Measurements from ENCODE around the gene CACNA1C. TPM values are rescaled to one million over a fixed set of nuclear protein-coding genes. Genes with fewer than 3 reads are reported as not detected.

CACNA1C gene
- total RNA-seq, 2 experiments from 2014 or later, result 0.69 to 1.4 TPM

- no peak for TF ChIP-seq CTCF (conservative IDR thresholded peaks at IDR 0.05; ENCODE audit: low read length)
- TF ChIP-seq EZH2phosphoT487 (IDR thresholded peaks at IDR 0.05; ENCODE audit: borderline replicate concordance, low read depth, low read length), result no peak
- ChIA-PET CTCF (ENCODE audit: unreplicated experiment) (interaction anchor here (1.3 kb wide), 1 partner anchor 186 kb away, joined by 3 read pairs; no protein-coding TSS in a partner anchor), POLR2A (no interaction called here)
- H3K4me1 ChIP-seq (ENCODE audit: insufficient read depth, low read length, poor library complexity, severe bottlenecking), result no peaks in the 10 kb centered on the region
- no peak overlapping the region for H3K27ac ChIP-seq (ENCODE audit: low read depth, low read length, poor library complexity, severe bottlenecking)
- H3K4me3 ChIP-seq (ENCODE audit: low read depth, low read length, poor library complexity, severe bottlenecking), result no peak overlapping the region
- H3K79me2 ChIP-seq (ENCODE audit: insufficient read depth, low read depth, low read length), result no peaks in the 10 kb centered on the region
- no peaks in the 10 kb centered on the region for H3K9me3 ChIP-seq (ENCODE audit: low read length)
- H3K36me3 ChIP-seq (ENCODE audit: insufficient read depth, low read length), result no peaks in the 10 kb centered on the region
- H3K9me2 ChIP-seq (ENCODE audit: insufficient read depth, low read length), result no peaks in the 10 kb centered on the region
- H3K4me2 ChIP-seq (ENCODE audit: low read length), result no peak overlapping the region
- no peak overlapping the region for H2AFZ ChIP-seq (ENCODE audit: low read length)
- BruUV-seq (replicated peaks), result no TSS peak
- intact Hi-C loops (cut with micrococcal nuclease; ENCODE audit: unreplicated experiment), result no loop called here
- no peaks in the 10 kb centered on the region for H4K20me1 ChIP-seq (ENCODE audit: insufficient read depth, low read length)
- DNase-seq (ENCODE audit: low spot score), result no peak
Measured at GRCh38 chr12:2097617-2098016, 44.8 kb downstream of the CACNA1C start.

GRCh38 chr12:2098852-2099251 is 46.1 kb downstream of the CACNA1C start:
- intact Hi-C loops (cut with micrococcal nuclease; ENCODE audit: unreplicated experiment), result no loop called here
- CTCF ChIA-PET (ENCODE audit: unreplicated experiment), result no interaction called here
- no peak for TF ChIP-seq EZH2phosphoT487 (IDR thresholded peaks at IDR 0.05; ENCODE audit: borderline replicate concordance, low read depth, low read length)
- no peak for TF ChIP-seq CTCF (conservative IDR thresholded peaks at IDR 0.05; ENCODE audit: low read length)
- H3K36me3 ChIP-seq (ENCODE audit: insufficient read depth, low read length), result no peaks in the 10 kb centered on the region
- H3K9me2 ChIP-seq (ENCODE audit: insufficient read depth, low read length), result no peaks in the 10 kb centered on the region
- H3K79me2 ChIP-seq (ENCODE audit: insufficient read depth, low read depth, low read length), result no peaks in the 10 kb centered on the region
- no peaks in the 10 kb centered on the region for H4K20me1 ChIP-seq (ENCODE audit: insufficient read depth, low read length)
- POLR2A ChIA-PET, result no interaction called here
- no peak for DNase-seq (ENCODE audit: low spot score)
- H3K4me3 ChIP-seq (ENCODE audit: low read depth, low read length, poor library complexity, severe bottlenecking), result no peak overlapping the region
- no peak overlapping the region for H2AFZ ChIP-seq (ENCODE audit: low read length)
- H3K4me1 ChIP-seq (ENCODE audit: insufficient read depth, low read length, poor library complexity, severe bottlenecking), result no peaks in the 10 kb centered on the region
- no peak overlapping the region for H3K4me2 ChIP-seq (ENCODE audit: low read length)
- H3K27ac ChIP-seq (ENCODE audit: low read depth, low read length, poor library complexity, severe bottlenecking), result no peak overlapping the region
- H3K9me3 ChIP-seq (ENCODE audit: low read length), result no peaks in the 10 kb centered on the region
- BruUV-seq (replicated peaks), result no TSS peak

DNA sequence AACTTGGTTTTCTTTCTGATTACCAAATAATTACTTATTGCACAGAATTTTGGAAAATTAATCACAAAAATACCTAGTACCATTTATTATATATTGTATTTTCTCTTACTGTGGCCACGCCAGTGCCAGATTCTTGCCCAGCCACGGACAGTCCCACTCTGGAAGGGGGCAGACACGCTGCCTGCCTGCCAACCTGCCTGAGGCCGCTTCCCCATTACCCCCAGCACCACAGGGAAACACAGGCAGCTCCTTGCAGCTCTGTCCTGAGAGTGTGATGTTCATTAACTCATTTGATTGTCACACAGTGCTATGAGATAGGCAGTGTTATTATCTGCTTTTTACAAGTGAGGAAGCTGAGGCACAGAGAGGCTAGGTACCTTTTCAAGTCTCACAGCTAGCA is 46.8 kb downstream of the CACNA1C start:
- Histone ChIP-seq H3K4me3 (ENCODE audit: low read depth, low read length, poor library complexity, severe bottlenecking) (no peak overlapping the region), H3K4me1 (ENCODE audit: insufficient read depth, low read length, poor library complexity, severe bottlenecking) (no peaks in the 10 kb centered on the region), H2AFZ (ENCODE audit: low read length) (no peak overlapping the region), H4K20me1 (ENCODE audit: insufficient read depth, low read length) (no peaks in the 10 kb centered on the region), H3K79me2 (ENCODE audit: insufficient read depth, low read depth, low read length) (no peaks in the 10 kb centered on the region), H3K27ac (ENCODE audit: low read depth, low read length, poor library complexity, severe bottlenecking) (no peak overlapping the region), H3K36me3 (ENCODE audit: insufficient read depth, low read length) (no peaks in the 10 kb centered on the region), H3K9me3 (ENCODE audit: low read length) (no peaks in the 10 kb centered on the region), H3K4me2 (ENCODE audit: low read length) (no peak overlapping the region), H3K9me2 (ENCODE audit: insufficient read depth, low read length) (no peaks in the 10 kb centered on the region)
- POLR2A ChIA-PET, result no interaction called here
- no peak for DNase-seq (ENCODE audit: low spot score)
- TF ChIP-seq EZH2phosphoT487 (IDR thresholded peaks at IDR 0.05; ENCODE audit: borderline replicate concordance, low read depth, low read length) (no peak), CTCF (conservative IDR thresholded peaks at IDR 0.05; ENCODE audit: low read length) (no peak)
- CTCF ChIA-PET (ENCODE audit: unreplicated experiment), result no interaction called here
- BruUV-seq (replicated peaks), result no TSS peak
- intact Hi-C loops (cut with micrococcal nuclease; ENCODE audit: unreplicated experiment), result no loop called here
